NCI-H1105 treated with DMSO at 0.1 percent for 48 hours (cell line): ENCODE results near the gene KCNJ6.

ENCODE experiments used
- DNase-seq: peaks from one replicate; lab custom pipeline; 2025; lab: John Stamatoyannopoulos, UW

Gene KCNJ6

GRCh38 chr21:37817242-37817641, 99.0 kb downstream of the KCNJ6 start:
- no peak for DNase-seq

GRCh38 chr21:37815893-37816292, 100.4 kb downstream of the KCNJ6 start:
- DNase-seq = no peak

- DNase-seq = no peak
Measured at GRCh38 chr21:37811711-37812110, 104.5 kb downstream of the KCNJ6 start.

GRCh38 chr21:37808261-37808660, 108.0 kb downstream of the KCNJ6 start:
- DNase-seq = no peak

GRCh38 chr21:37805266-37805665, 111.0 kb downstream of the KCNJ6 start:
- DNase-seq = no peak

GRCh38 chr21:37804001-37804400, 112.3 kb downstream of the KCNJ6 start:
- no peak for DNase-seq

- no peak for DNase-seq
Measured at GRCh38 chr21:37803101-37803651, 113.1 kb downstream of the KCNJ6 start.

- no peak for DNase-seq
Measured at GRCh38 chr21:37800456-37801061, 115.7 kb downstream of the KCNJ6 start.

- DNase-seq = no peak
Measured at GRCh38 chr21:37800057-37800455, 116.2 kb downstream of the KCNJ6 start.

- no peak for DNase-seq
Measured at GRCh38 chr21:37799211-37800056, 116.8 kb downstream of the KCNJ6 start.

- no peak for DNase-seq
Measured at GRCh38 chr21:37797403-37797802, 118.9 kb downstream of the KCNJ6 start.

- DNase-seq = no peak
Measured at GRCh38 chr21:37796011-37796410, 120.2 kb downstream of the KCNJ6 start.

- no peak for DNase-seq
Measured at GRCh38 chr21:37793660-37794059, 122.6 kb downstream of the KCNJ6 start.

- no peak for DNase-seq
Measured at GRCh38 chr21:37792046-37792445, 124.2 kb downstream of the KCNJ6 start.

- DNase-seq = no peak
Measured at GRCh38 chr21:37790905-37791304, 125.4 kb downstream of the KCNJ6 start.

GRCh38 chr21:37788503-37788902, 127.8 kb downstream of the KCNJ6 start:
- no peak for DNase-seq

- no peak for DNase-seq
Measured at GRCh38 chr21:37787456-37787855, 128.8 kb downstream of the KCNJ6 start.

GRCh38 chr21:37784591-37785318, 131.5 kb downstream of the KCNJ6 start:
- DNase-seq = no peak

- no peak for DNase-seq
Measured at GRCh38 chr21:37783016-37783415, 133.2 kb downstream of the KCNJ6 start.

- DNase-seq = no peak
Measured at GRCh38 chr21:37780991-37781983, 135.0 kb downstream of the KCNJ6 start.

- no peak for DNase-seq
Measured at GRCh38 chr21:37771181-37771580, 145.1 kb downstream of the KCNJ6 start.
